HG02970 (cell line): Measurements from ENCODE around the gene KLHL42.
"Not testable (repeated sequence)": the region's sequence is repeated elsewhere in the genome, so short reads cannot be mapped to it uniquely, and the experiment has no call there.

Experiments
- ATAC-seq: cut with Tn5 transposase; IDR thresholded peaks from one replicate; pipeline ENCODE4 v1.9.1; 2021; ENCODE audit warnings: mild to moderate bottlenecking, moderate library complexity, moderate number of reproducible peaks; ENCODE audit not compliant: unreplicated experiment, low FRiP score

KLHL42 gene

DNA sequence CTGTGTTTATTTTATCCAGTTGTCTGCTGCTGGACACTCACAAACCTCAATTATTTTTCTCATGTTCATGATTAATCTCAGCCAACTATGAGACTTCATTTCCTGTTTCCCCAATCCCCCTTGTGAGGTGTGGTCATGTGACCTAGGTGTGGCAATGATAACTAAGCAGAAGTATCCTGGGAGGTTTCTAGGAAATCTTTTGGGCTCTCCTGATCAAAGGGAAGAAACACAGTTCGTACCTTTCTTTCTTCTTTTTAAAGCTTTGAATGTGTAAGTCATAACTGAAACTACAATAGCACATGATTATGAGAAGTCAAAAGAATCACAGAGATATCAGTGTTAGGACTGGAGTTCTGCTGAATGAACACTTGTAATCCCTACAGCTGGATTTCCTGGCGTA, 34.4 kb downstream of the KLHL42 start:
- ATAC-seq = no peak

DNA sequence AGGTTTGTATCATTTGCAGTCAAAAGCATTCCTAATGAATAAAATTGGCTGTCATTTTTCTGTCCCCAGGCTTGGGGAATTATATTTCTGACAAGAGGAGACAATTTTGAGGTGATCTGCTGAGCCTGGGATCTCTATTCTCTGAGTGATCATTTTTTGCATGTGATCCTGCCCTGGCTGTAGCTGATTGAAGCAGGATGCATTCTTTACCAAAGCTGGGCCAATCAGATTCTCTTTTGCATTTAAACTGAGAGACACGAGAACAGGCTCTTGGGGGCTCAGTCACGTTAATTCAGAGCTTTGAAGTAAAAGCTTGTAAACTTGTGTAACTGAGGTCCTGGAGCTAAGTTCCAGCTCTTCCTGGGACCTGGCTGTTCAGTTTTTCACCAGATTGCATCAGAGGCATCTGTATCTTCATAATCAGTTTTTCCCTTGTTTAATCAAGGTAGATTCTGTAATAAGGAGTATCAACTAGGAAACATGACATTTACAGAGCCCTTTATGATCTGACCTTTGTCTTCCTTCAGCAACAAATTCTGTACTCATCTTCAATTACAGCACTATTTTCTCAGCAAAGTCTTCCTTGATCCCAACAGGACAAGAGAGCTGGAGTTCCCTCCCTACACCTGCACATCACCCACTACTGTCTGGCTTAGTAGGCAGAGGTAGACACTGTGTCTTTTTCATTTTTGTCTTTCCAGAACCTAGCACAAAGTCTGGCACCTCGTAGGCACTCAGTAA, 35.0 kb downstream of the KLHL42 start:
- ATAC-seq = no peak

DNA sequence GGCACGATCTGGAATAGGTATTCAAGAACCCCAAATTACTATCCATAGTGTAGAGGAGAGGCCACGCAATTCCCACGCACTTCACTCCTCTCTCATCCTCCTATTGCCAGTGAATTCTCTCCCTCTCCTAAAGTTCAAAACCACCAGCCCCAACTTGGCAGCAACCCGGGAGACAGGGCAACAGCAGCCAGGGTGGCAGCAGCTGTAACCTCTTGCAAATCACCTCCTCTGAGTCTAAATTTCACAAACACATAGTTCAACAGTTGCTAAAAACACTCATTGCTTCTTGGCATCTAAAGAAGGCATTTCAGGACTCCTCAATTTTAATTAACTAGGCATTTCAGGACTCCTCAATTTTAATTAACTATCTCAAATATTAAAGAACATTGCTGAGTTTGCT, 37.7 kb downstream of the KLHL42 start:
- ATAC-seq = no peak

DNA sequence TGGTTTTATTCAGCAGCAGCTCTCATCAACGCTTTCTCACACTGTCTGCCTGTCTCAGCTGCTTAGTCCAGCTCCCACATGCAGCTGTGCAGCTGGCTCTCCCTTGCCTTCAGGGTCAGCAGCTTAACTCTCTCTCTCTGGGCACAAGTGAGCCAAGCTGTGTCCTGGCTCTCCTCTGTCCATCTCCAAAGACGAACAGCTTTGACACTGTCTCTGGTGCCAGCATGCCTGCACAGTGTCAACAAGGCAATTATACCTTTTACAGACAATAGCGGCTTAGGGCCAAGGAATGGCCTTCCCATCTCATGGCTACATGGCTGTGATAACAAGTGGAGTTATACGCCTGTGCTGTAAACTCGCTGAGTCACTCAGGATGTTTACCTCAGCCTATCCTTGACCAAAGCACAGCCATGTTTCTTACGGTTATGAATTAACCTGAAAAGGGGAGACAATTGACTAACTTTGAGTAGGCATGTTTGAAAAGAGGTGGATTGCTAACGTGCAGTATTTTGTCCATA, 38.4 kb downstream of the KLHL42 start:
- no peak for ATAC-seq

DNA sequence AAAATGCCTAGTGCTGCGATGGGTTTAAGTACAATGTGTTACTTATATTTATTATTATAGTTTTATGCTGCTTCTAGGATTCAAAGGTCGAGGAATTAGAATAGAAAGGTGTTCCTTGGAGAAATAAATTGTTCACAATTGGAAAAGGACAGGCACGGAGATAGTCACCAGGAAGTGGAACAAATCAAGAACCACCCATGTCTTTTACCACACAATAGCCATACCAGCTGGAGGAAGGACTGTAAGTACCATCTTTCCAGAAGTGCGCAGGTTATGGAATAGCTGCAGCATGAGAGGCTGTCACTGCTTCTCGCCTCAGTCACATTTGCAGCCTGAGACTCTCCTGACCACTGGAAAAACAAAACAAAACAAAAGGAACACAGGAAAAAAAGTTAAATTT, 40.5 kb downstream of the KLHL42 start:
- ATAC-seq = no peak

DNA sequence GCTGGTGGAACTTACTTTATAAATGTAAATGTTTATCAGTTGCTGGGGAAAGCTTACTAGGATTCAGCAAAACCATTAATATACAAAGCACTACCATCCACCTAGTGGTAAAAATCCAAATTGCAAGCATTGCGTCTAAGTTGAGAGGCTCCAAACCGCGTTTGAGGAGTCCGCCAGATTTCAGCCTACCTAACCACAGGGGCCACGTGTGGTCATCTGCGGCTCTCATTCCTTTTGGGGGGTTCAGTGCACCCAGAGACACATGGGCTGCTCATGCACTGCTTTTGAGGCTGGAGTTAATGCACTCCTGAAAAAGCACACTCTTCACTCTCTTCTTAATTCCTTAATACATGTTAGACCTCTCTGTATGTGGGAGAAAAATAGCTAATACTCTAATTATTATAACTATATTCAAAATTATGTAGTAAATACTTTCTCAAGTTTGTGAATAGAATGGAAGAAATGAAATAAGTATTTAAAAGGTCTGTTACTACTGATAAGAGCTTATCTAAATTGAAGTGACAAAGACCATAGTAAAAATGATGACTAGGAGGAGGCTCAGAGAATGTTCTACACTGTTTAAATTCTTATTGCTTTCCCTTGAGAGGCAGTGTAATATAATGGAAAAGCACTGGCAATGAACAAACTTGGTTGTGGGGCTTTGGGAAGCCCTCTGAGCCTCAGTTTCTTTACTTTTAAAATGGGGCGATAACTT, 41.4 kb downstream of the KLHL42 start:
- no peak for ATAC-seq

DNA sequence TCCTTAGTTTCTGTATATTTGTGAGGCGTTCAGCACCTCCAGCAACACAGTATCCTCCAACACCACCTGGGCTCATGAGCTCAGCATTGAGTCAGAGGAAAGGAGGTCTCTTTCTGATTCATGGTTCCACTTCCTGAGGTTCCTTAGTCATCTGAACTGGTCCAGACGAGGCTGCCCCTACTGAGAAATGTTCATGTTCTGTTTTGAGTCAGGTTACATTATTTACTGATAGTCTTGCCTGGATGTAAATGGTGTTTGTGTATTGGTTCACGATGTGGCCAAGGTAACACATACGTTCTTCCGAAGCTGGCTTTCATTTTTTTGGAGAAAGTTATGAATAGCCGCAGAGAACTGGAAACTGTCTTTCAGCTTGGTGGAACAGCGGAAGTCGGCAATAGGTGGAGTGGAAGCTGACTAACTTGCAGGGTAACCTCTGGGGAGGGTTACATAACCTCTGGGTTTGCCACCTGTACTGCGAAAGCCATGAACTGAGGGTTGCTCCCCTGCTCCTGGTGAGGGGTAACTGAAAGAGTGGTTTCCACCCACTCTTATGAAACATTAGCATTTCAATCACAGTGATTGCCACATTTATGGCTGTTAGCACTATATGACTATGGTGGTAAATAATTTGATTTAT, 42.2 kb downstream of the KLHL42 start:
- ATAC-seq = peak; percentile 67

DNA sequence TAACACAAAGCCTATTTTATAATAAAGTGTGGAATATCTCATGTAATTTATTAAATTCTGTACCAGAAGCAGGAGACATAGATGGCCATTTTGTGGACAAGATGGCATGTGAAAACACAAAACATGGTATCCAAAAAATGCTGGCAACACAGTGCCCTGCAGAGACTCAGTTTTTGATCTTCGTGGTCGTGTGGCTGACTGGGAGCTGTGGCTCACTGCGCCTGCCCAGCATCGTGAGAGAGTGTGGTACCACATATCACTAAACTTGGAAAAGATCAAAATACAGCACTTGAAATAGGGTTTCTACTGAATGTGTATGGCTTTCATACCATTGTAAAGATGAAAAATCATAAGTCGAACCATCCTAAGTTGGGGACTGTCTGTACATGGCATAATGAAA, 43.0 kb downstream of the KLHL42 start:
- ATAC-seq = no peak

DNA sequence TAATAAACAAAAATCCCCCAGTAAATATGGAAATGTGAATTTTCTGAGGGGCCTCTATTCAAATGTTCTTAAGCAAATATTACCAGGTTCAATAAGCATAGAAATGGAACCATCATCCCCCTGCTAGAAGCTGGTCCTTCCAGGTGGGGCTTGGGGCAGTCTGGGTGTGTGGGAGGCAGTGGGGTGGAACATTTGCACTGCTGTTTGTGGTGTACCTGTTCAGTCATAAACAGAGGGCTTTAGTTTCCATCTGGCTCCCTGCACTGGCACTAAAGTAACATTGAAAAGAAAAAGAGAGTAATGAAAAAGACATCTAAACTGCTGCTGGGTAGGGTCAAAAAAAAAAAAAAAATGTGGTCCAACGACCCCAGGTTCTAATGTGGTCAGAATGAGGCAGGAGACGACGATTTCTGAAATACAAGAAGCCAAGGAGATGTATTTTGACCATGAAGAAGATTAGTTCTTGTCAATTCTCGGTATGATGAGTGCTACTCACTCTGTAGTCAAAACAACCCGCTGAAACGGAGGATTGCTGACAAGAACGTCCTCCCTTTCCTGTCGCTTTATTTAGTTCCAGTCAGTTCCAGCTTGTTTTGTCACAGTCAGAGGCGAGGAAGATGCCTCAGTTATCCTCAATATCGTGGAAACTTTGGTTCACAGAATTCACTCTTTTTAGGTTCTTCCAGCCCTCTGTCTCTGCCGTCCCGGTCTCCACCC, 44.3 kb downstream of the KLHL42 start:
- peak; percentile 50 for ATAC-seq

DNA sequence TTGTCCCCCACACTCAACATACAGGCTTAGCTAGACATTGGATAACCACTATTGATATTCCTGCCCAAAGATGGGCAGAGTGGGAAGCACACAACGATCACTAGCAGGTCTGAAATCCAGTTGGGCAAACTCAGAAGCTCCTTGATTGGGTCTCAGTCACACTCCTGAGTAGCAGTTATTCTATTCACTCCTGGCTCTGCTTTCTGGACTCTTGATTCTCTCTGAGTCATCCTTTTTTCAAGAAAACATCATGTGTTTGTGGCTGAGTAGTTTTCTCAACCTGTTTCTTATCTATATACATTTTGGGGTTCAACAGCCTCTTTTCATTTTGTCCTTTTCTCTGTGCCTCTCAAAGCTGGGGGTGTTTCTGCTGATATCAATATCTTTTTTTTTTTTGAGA, 46.0 kb downstream of the KLHL42 start:
- ATAC-seq = no peak

DNA sequence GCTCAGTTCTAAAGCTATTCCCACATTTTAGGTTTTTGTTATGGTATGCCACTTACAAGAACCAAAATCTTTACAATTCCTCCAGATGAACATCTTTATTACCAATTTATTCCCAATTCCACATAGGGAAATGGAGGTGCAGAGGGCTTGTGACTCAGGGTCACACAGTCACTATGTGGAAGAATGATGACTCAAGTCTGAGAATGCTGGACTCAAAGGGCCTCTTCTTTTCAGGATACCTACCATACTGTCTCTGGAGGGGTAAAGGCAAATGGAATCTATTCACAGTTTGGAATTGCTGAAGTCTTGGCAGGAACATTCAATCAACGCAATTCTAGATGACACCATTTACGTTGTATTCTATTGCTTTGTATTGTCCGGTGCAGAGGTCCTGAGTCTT, 48.2 kb downstream of the KLHL42 start:
- no peak for ATAC-seq

DNA sequence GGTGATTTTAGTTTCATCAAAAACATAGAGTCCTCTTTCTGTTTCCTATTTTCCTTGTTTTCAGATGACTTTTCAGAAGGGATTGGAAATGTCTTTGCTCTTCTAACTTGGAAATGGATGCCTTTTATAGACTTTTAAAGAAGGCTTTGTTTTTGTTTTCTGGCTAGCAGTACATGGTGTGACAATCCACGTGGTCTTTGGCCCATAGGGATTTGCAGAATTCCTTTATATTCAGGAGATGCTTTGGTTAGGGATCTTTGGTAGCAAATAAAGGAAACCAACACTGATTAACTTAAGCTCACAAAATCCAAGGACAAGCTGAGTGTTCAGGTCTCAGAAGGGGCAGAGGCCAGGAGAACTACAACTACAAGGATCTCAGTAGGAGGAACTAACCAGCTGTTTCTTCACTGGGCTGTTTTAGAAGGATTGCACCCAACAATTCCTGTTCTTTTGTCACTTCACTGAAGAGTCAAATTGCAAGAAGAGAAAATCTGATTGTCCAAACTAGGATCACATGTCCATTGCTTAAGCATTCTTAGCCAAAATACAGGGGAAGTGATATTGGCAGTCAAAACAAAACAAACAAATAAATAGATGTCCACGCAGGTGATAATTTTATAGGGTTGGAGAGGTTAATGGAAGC, 58.6 kb downstream of the KLHL42 start:
- no peak for ATAC-seq

DNA sequence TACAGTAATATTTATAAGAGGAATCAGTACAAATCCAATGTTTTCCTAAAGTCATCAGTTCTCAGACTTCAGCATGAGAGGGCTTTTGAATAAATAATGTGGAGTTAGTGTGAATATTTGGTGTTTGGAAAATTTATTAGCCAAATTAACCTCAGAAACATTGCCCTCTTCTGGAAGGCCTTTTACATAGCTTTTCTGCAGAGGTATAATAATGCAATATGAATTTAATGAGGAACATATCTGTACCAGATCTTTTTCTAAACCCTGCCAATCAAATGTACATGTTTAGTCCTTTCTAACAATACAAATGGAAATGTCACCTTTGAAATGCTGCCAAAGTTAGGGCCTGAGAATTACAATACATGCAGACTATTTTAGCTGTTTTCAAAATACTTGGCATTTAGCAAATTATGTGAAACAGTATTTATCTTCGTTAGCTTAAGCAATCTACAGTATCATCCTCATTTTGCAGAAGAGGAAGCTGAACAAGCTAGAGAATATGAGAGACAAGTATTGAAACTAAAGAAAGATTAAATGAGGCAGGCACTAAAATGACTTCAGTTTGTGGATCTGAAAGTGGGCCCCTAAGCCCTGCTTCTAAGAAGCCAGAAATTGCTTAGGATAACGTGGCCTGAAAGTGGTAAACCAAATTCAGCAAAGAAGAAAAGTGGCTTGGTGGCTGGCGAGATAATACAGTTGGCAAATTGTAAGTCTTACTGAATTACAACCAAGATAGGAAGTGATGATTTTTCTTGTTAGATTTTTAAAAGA, 60.4 kb downstream of the KLHL42 start:
- ATAC-seq = no peak

DNA sequence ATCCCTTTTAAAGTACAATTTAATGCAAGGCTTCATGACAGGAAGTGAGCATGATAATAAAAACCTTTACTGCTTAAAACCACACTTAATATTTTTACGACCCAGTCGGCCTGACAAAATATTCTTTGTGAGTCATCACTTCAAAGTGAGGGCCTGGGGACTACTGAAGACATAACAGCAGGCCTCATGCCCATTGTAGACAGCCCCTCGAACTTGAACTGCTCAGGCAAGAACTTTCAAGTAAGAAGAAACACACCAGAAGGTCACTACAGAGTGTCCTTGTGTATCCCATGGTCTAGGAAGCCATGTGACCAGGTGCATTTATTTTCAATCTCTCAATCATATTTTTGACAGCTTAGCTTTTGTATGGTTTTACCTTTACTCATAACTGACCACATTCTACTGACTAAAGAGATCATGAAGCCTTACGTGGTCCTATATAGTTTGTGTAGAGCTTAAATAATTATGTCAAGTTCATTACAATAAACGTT, 61.4 kb downstream of the KLHL42 start:
- ATAC-seq = no peak

DNA sequence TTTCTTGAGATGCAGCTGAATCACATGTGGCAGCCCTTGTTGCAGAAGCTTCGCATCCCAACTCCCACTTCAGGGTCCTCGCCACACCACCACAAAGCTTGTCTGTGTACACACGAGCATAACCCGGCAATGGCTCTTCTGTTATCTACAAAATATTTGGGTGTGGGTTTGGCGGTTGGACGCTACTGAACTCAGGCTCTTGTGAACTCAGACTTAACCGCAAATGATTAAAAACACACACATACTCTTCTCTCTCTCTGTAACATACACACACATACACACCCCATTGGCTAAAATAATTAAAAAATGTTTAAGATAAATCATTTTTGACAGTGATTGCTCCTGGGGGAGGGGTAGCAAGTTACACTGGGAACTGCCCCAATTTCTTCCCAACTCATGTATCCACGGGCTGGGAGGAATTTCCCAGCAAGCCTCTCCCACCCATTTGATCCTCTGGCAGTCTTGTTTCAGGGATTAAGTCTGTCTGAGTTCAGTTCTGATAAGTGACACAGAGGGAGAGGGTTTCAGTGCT, 63.7 kb downstream of the KLHL42 start:
- no peak for ATAC-seq

DNA sequence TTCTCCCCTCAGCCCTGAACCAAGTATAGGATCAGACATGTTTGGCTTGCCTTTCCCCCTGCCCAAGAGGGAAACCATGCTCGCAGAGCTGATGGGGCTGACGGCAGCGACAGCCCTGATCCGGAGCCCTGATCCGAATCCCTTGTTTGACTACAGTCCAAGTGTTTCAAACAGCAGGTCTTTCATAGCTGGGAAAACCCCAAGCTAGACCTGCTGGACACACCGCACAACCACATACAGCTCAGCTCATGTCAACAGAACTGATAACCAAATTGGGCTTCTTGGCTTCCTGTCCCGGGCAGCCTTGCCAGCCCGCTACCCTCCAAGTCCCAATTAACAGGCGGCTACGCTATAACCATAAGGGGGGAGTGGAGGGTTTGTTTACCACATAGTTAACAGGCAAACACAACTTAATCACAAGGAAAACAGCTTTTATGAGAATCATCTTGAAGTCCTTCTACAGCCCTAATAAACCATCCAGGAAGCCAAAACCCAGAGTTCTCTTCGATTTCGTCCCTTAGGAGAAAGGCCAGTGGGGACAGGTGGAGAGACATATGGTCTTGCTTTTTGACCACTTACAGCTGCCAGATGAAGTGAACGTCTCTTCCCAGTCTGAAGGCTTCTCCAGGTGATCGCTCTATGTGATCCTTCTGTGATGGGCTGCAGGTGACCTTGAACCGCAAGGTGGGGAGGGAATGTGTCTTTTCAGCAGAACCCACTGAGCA, 64.5 kb downstream of the KLHL42 start:
- no peak for ATAC-seq

DNA sequence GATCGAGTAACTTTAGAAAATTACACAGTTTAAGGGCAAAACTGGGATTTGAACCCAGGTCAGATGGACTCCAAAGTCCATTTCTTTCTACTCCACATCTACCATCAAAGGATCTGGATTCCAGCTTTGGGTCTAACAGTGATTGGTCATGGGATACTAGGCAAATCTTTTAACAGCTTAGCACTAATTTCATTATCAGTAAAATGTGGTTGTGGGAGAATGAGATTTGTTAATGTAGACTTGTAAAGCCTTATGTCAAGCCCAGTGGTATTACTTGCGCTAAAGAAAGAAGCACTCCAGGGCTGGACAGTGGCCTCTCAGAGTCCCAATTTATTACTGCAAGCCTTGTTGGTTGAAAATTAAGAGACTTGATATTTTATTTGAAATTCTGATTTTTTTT, 65.2 kb downstream of the KLHL42 start:
- ATAC-seq = no peak

DNA sequence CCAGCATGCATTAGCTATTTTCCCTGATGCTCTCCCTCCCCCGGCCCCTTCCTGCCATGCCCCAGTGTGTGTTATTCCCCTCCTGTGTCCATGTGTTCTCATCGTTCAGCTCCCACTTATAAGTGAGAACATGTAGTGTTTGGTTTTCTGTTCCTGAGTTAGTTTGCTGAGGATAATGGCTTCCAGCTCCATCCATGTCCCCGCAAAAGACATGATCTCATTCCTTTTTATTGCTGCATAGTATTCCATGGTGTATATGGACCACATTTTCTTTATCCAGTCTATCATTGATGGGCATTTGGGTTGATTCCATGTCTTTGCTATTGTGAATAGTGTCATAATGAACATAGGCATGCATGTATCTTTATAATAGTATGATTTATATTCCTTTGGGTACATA, 65.7 kb downstream of the KLHL42 start:
- ATAC-seq = not testable (repeated sequence)

DNA sequence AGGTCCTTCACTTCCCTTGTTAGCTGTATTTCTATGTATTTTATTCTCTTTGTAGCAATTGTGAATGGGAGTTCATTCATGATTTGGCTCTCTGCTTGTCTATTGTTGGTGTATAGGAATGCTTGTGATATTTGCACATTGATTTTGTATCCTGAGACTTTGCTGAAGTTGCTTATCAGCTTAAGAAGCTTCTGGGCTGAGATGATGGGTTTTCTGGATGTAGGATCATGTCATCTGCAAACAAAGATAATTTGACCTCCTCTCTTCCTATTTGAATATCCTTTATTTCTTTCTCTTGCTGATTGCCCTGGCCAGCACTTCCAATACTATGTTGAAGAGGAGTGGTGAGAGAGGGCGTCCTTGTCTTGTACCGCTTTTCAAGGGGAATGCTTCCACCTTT, 67.3 kb downstream of the KLHL42 start:
- not testable (repeated sequence) for ATAC-seq
